Posterior vena cava (tissue), 2 donors: Measurements from ENCODE around the gene DPEP2. TPM values are rescaled to one million over a fixed set of nuclear protein-coding genes. Genes with fewer than 3 reads are reported as not detected.
"Not testable (repeated sequence)": the region's sequence is repeated elsewhere in the genome, so short reads cannot be mapped to it uniquely, and the experiment has no call there.

Experiments used
- DNase-seq: peaks from one replicate; pipeline ENCODE4 v3.0.0-alpha.2; 2020; ENCODE audit warnings: low spot score
- intact Hi-C, 2 donors: fragments of 100-400 bp; cut with DNase I; formaldehyde crosslinking; loops; one replicate each; pipeline versions ENCODE4 v1.14.1 to v1.14.2; 2022 to 2023
- total RNA-seq, 2 donors: library from RNA; stranded (reverse); fragmentation: NEBNext Ultra II Directional; extraction: Animal tissue kit (Norgen Biotek cat#: 25700); gene quantifications; one replicate each; pipeline ENCODE4 v1.2.1, GENCODE V29; 2021
- donor health status: DM: yes; HTN: yes; CAD: no.
- donor health status: DM: yes; HTN: yes; CAD: no.

DPEP2 gene
- total RNA-seq, 2 donors from 2014 or later, result 1.1 to 3.0 TPM

DNA sequence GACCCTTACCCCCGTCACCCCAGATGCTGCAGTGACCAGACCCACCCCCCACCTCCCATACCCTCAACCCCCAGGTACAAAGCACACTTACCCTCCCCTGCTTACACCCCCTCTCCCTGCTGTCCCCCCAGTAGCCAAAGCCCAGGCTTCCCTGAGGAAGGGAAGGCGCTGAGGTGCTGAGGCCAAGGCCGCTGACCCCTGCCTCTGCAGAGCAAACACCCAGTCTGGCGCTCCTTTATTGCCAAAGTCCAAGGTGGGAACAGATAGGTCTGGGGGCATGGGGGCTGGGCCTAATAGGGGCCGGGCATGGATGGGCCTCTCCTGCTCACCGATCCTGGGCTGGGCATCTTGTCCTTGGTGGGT is 56.0 kb downstream of the DPEP2 start:
- no peak for DNase-seq

GRCh38 chr16:67942510-67943255 is 56.6 kb downstream of the DPEP2 start:
- no peak for DNase-seq
- intact Hi-C loops, result no loop called here

More for the DNA sequence above, 56.0 kb downstream of the DPEP2 start:
- intact Hi-C loops, result no loop called here

GRCh38 chr16:67942200-67942509 is 57.1 kb downstream of the DPEP2 start:
- DNase-seq, result no peak
- intact Hi-C loops, result no loop called here

DNA sequence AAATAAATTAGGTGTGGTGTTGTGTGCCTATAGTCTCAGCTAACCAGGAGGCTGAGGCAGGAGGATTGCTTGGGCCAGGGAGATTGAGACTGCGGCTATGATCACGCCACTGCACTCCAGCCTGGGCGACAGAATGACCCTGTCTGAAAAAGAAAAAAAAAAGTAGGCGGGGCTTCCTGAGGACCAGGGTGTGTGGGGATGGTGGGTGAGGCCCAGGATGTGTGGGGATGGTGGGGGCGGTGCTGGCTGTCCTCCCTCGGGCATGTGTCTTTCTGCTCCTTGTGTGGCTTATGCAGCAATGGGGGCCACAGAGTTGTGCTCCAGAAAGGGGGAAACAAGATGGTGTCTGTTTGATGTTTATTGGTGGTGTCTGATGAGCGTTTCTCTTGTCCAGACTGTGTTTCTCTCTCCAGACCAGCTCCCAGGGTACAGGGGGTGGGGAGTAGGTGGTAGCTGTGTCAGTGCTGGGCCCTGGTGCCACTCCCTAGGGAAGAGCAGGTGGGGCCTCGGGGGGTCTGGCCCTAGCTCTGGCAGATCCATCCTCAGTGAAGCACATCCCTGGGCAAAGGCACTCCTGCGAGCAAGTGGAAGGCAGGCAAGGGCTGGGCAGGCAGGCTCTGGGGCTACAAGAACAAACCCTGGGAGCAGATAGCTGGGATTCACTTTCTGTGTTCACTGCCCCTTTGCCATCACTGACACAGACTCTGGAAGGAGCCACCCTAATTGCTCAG is 57.6 kb downstream of the DPEP2 start:
- intact Hi-C loops, result no loop called here
- no peak for DNase-seq

DNA sequence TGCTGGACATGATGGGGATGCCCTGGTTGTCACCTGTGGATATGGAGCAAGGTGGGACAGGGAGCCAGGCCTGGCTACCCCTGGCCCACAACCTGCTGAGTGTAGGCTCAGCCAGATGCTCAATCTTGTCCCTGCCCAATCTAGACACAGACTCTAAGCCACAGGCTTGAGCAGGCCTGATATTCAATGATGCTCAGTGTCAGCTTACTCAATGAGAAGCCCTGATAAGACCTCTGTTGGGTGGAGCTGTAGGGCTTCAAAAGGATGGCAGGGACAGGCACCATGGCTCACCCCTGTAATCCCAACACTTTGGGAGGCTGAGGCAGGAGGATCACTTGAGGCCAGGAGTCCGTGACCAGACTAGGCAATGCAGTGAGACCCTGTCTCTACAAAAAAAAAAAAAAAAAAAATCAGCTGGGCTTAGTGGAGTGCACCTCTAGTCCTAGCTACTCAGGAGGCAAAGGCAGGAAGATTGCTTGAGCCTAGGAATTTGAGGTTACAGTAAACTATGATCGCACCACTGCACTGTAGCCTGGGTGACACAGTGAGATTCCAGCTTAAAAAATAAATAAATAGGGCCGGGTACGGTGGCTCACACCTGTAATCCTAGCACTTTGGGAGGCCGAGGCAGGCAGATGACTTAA is 58.7 kb downstream of the DPEP2 start:
- intact Hi-C loops, result no loop called here
- DNase-seq, result no peak

- intact Hi-C loops, result no loop called here
These were observed 59.5 kb downstream of the DPEP2 start for GRCh38 chr16:67939507-67940445.

DNA sequence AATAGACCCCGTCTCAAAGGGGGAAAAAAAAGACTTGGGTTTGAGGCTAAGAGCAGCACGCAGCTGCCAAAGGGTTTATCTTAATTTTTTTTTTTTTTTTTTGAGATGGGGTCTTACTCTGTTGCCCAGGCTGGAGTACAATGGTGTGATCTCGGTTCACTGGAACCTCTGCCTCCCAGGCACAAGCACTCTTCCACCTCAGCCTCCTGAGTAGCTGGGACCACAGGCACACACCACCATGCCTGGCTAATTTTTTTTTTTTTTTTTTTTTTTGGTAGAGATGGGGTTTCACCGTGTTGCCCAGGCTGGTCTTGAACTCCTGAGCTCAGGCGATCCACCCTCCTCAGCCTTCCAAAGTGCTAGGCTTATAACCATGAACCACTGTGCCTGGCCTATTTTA is 61.6 kb downstream of the DPEP2 start:
- intact Hi-C loops, DNase-seq: not testable (repeated sequence)

More at GRCh38 chr16:67939507-67940445, 59.5 kb downstream of the DPEP2 start:
- no peak for DNase-seq

Other genes with a start within 250 kb of the DPEP2 start
- 10 to 100 TPM; 11.8 to 13.8 TPM for gene RANBP10, start 192.9 kb downstream of the DPEP2 start, total RNA-seq
- gene TSNAXIP1, start 192.6 kb downstream of the DPEP2 start, total RNA-seq, result under 1 TPM; 0.37 to 0.52 TPM
- 10 to 100 TPM; 24.9 to 26.1 TPM for gene THAP11, start 157.2 kb downstream of the DPEP2 start, total RNA-seq
- 10 to 100 TPM; 81.7 to 99.1 TPM for gene NUTF2, start 152.6 kb downstream of the DPEP2 start, total RNA-seq
- 10 to 100 TPM; 38.7 to 40.3 TPM for gene CENPT, start 151.8 kb downstream of the DPEP2 start, total RNA-seq
- gene EDC4, start 126.4 kb downstream of the DPEP2 start, total RNA-seq, result 10 to 100 TPM; 37.4 to 43.1 TPM
- gene NRN1L, start 114.6 kb downstream of the DPEP2 start, total RNA-seq, result not detected
- 10 to 100 TPM; 25.7 to 27.0 TPM for gene PSKH1, start 106.2 kb downstream of the DPEP2 start, total RNA-seq
- gene CTRL, start 67.6 kb downstream of the DPEP2 start, total RNA-seq, result 1 to 10 TPM; 1.1 to 1.2 TPM
- 10 to 100 TPM; 30.4 to 31.8 TPM for gene PSMB10, start 62.6 kb downstream of the DPEP2 start, total RNA-seq
- 10 to 100 TPM; 19.2 to 29.8 TPM for gene LCAT, start 55.4 kb downstream of the DPEP2 start, total RNA-seq
- 10 to 100 TPM; 82.6 to 90.1 TPM for gene SLC12A4, start 30.8 kb downstream of the DPEP2 start, total RNA-seq
- not detected for gene DPEP3, start 19.0 kb downstream of the DPEP2 start, total RNA-seq
- gene DPEP2NB, start 16.4 kb upstream of the DPEP2 start, total RNA-seq, result not detected
- gene DDX28, start 23.7 kb upstream of the DPEP2 start, total RNA-seq, result 1 to 10 TPM; 5.4 to 5.8 TPM
- 10 to 100 TPM in 1 of 2 donors, 1 to 10 TPM in 1; 6.6 to 11.6 TPM for gene DUS2, start 23.8 kb upstream of the DPEP2 start, total RNA-seq
- gene NFATC3, start 85.9 kb upstream of the DPEP2 start, total RNA-seq, result 10 to 100 TPM; 28.0 to 30.8 TPM
- under 1 TPM in 1 of 2 donors, not detected in 1; 0.23 TPM for gene ESRP2, start 236.6 kb upstream of the DPEP2 start, total RNA-seq
- gene PLA2G15, start 245.9 kb upstream of the DPEP2 start, total RNA-seq, result 10 to 100 TPM; 11.6 to 21.9 TPM